SU-DHL-6 (cell line): Measurements from ENCODE around the gene CXCR4.
"Not testable (repeated sequence)": the region's sequence is repeated elsewhere in the genome, so short reads cannot be mapped to it uniquely, and the experiment has no call there.

Experiments
- H2AFZ ChIP-seq: fragments of 200-600 bp; sonication (generic); 2 replicates; pipeline ENCODE4 v1.6.1; 2014; ENCODE audit warnings: low read depth, mild to moderate bottlenecking, moderate library complexity, mixed read lengths, antibody characterized with exemption, low read length; ENCODE audit not compliant: severe bottlenecking
- H3F3A ChIP-seq: fragments of 200-600 bp; shearing (Covaris generic); 2 replicates; pipeline ENCODE4 v1.6.0; 2016; ENCODE audit warnings: antibody characterized with exemption, mild to moderate bottlenecking; ENCODE audit not compliant: insufficient read depth
- H3K27ac ChIP-seq: fragments of 200-600 bp; sonication (generic); 2 replicates; pipeline ENCODE4 v1.5.1; 2016; ENCODE audit warnings: low read depth, mild to moderate bottlenecking, low read length, moderate library complexity, mixed read lengths
- H3K27me3 ChIP-seq: fragments of 200-600 bp; sonication (generic), shearing (Covaris generic); 2 replicates; pipeline ENCODE4 v1.6.0; 2014; ENCODE audit warnings: mild to moderate bottlenecking, low read length
- H3K36me3 ChIP-seq: fragments of 200-600 bp; sonication (generic); 2 replicates; pipeline ENCODE4 v1.6.1; 2014; ENCODE audit warnings: mild to moderate bottlenecking, low read length, mixed read lengths
- H3K4me2 ChIP-seq: fragments of 300-600, 200-600 bp; shearing (Covaris generic), sonication (generic); 2 replicates; pipeline ENCODE4 v1.6.0; 2014; ENCODE audit warnings: low read length, low read depth, mild to moderate bottlenecking; ENCODE audit not compliant: poor library complexity, severe bottlenecking
- H3K4me3 ChIP-seq: fragments of 200-600 bp; sonication (generic); 2 replicates; pipeline ENCODE4 v1.5.1; 2014; ENCODE audit warnings: antibody characterized with exemption, low read length, mild to moderate bottlenecking, mixed read lengths; ENCODE audit not compliant: insufficient read depth, poor library complexity, severe bottlenecking
- H3K79me2 ChIP-seq: fragments of 200-600 bp; sonication (generic); 2 replicates; pipeline ENCODE4 v1.6.1; 2014; ENCODE audit warnings: mild to moderate bottlenecking, low read length, moderate library complexity; ENCODE audit not compliant: insufficient read depth
- H3K9ac ChIP-seq: fragments of 200-600 bp; sonication (generic); 2 replicates; pipeline ENCODE4 v1.7.0; 2014; ENCODE audit warnings: mild to moderate bottlenecking, low read length
- H3K9me2 ChIP-seq: fragments of 200-600 bp; sonication (generic); replicated peaks from 2 replicates; pipeline ENCODE4 v1.6.1; 2014; ENCODE audit warnings: low read length; ENCODE audit not compliant: insufficient read depth
- H3K9me3 ChIP-seq: fragments of 200-600 bp; sonication (generic); 2 replicates; pipeline ENCODE4 v1.6.1; 2014; ENCODE audit warnings: low read length, mixed read lengths; ENCODE audit not compliant: insufficient read depth
- H4K20me1 ChIP-seq: fragments of 200-600 bp; sonication (generic); 2 replicates; pipeline ENCODE4 v1.6.1; 2014; ENCODE audit warnings: low read depth, mild to moderate bottlenecking, antibody characterized with exemption, low read length, moderate library complexity, mixed read lengths
- EZH2phosphoT487 ChIP-seq: fragments of 200-600 bp; sonication (generic), shearing (Covaris generic); conservative IDR thresholded peaks from 2 replicates; pipeline ENCODE4 v1.6.1; 2018; ENCODE audit warnings: mild to moderate bottlenecking, antibody characterized with exemption, low read length, moderate library complexity, mixed read lengths
- TF ChIP-seq, protein P1 (sequence below): fragments of 200-600 bp; sonication (generic); IDR thresholded peaks from one replicate; pipeline ENCODE4 v1.5.1; 2017; ENCODE audit warnings: antibody characterized with exemption, mild to moderate bottlenecking, low read length, moderate library complexity; ENCODE audit not compliant: insufficient read depth, poor library complexity, severe bottlenecking

CXCR4 gene

DNA sequence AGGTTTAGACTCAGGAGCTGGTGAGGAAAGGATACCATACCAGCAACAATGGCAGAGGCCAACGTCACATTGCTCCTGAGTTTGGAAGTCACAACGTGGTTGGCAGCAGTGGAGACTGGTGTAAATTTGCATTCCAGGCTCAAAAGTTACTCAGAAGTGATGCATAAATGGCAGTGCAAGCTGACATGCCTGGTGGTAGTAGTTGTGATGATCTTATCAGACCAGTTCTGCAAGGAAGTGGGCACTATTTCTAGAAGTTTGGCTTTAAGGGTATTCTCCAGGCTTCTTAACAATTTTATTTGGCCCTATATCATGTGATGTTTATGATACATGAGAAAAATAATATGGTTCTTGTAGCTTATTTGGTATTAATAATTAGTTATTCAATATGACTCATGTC, 37.8 kb downstream of the CXCR4 start:
- Histone ChIP-seq H3K4me2 (no peak overlapping the region), H3K36me3 (no peaks in the 10 kb centered on the region), H3K4me3 (no peak overlapping the region), H3K9me3 (no peaks in the 10 kb centered on the region), H3F3A (no peaks in the 10 kb centered on the region), H2AFZ (no peak overlapping the region), H3K27me3 (no peaks in the 10 kb centered on the region), H3K79me2 (no peaks in the 10 kb centered on the region), H4K20me1 (no peaks in the 10 kb centered on the region), H3K9ac (no peak overlapping the region), H3K27ac (no peak overlapping the region), H3K9me2 (no peaks in the 10 kb centered on the region)
- TF ChIP-seq, protein P1, sequence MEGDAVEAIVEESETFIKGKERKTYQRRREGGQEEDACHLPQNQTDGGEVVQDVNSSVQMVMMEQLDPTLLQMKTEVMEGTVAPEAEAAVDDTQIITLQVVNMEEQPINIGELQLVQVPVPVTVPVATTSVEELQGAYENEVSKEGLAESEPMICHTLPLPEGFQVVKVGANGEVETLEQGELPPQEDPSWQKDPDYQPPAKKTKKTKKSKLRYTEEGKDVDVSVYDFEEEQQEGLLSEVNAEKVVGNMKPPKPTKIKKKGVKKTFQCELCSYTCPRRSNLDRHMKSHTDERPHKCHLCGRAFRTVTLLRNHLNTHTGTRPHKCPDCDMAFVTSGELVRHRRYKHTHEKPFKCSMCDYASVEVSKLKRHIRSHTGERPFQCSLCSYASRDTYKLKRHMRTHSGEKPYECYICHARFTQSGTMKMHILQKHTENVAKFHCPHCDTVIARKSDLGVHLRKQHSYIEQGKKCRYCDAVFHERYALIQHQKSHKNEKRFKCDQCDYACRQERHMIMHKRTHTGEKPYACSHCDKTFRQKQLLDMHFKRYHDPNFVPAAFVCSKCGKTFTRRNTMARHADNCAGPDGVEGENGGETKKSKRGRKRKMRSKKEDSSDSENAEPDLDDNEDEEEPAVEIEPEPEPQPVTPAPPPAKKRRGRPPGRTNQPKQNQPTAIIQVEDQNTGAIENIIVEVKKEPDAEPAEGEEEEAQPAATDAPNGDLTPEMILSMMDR: no peak
- TF ChIP-seq EZH2phosphoT487: no peak

DNA sequence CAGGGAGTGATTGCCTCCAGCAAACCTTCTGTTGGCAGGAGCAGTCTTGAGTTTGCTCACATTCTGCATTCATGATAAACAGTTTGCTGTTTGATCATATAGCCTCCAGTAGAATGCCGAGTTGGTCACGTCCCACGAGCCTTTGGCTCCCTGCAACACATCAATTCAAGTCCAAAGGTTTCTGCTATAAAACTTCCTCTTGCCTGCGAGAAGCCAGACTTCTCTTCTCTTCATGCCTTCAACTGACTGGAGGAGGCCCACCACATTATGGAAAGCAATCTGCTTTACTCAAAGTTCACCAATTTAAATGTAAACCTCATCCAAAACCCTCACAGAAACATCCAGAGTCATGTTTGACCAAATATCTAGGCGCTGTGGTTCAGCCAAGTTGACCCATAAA, 40.8 kb downstream of the CXCR4 start:
- H3K4me2 ChIP-seq: no peak overlapping the region
- H3F3A ChIP-seq: no peaks in the 10 kb centered on the region
- no peak overlapping the region for H3K9ac ChIP-seq
- H2AFZ ChIP-seq: no peak overlapping the region
- no peak overlapping the region for H3K4me3 ChIP-seq
- no peak overlapping the region for H3K27ac ChIP-seq
- no peaks in the 10 kb centered on the region for H3K27me3 ChIP-seq
- H3K9me3 ChIP-seq: peaks cover 10% of the 10 kb centered on the region
- H3K9me2 ChIP-seq: no peaks in the 10 kb centered on the region
- TF ChIP-seq, protein P1: no peak
- TF ChIP-seq EZH2phosphoT487: no peak
- no peaks in the 10 kb centered on the region for H3K79me2 ChIP-seq
- H4K20me1 ChIP-seq: no peaks in the 10 kb centered on the region
- H3K36me3 ChIP-seq: 0 out of 2 replicates have a peak, but pooled peaks cover 8% of the 10 kb centered on the region

DNA sequence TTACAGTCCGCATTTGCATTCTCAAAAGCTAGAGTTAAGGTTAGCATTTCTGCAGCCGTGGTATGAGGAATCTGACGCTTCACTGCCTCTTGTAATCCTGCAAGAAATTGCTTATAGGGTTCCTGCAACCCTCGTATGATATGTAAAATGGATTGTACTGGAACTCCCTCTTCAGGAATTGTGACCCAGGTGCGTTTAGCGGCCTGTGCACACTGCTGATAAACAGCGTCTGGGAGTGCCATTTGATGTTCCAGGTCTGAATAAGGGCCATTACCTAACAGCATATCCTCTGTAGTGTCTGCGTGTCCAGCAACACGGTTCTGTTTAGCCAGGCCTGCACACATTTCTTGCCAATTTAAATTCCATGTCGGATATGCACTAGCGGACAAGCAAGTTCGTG, 42.5 kb downstream of the CXCR4 start:
- Histone ChIP-seq H3K4me2 (no peak overlapping the region), H4K20me1 (no peaks in the 10 kb centered on the region), H3K9me3 (peaks cover 10% of the 10 kb centered on the region), H3K79me2 (no peaks in the 10 kb centered on the region), H3K9me2 (no peaks in the 10 kb centered on the region), H3K4me3 (no peak overlapping the region), H3K27ac (no peak overlapping the region), H3F3A (no peaks in the 10 kb centered on the region), H3K9ac (no peak overlapping the region), H2AFZ (no peak overlapping the region), H3K27me3 (no peaks in the 10 kb centered on the region), H3K36me3 (0 out of 2 replicates have a peak, but pooled peaks cover 8% of the 10 kb centered on the region)
- TF ChIP-seq EZH2phosphoT487: no peak
- TF ChIP-seq, protein P1: no peak

DNA sequence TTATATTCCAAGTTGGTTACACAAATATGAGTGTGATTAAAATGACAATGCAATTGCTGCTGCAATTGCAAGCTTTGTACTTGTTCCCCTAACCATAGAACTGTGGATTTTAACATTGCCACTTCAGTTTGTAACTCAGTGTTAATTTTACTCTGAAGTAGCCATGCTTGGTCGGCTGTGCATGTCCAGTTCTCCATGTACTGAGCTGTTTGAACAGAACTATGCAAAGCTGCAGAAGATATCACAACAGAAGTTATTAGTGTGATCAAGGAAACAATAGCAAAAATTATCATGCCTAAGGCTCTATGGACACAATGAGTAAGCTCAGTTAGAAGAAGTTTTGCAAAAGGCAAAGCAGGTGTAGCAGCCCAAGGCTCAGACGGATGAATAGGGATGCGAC, 45.3 kb downstream of the CXCR4 start:
- Histone ChIP-seq H3K27ac (no peak overlapping the region), H3K27me3 (no peaks in the 10 kb centered on the region), H3K9me2 (no peaks in the 10 kb centered on the region), H3K9me3 (peaks cover 10% of the 10 kb centered on the region), H3K4me2 (no peak overlapping the region), H3K4me3 (no peak overlapping the region), H3F3A (no peaks in the 10 kb centered on the region), H2AFZ (no peak overlapping the region), H3K36me3 (0 out of 2 replicates have a peak, but pooled peaks cover 8% of the 10 kb centered on the region), H3K9ac (no peak overlapping the region), H4K20me1 (no peaks in the 10 kb centered on the region), H3K79me2 (no peaks in the 10 kb centered on the region)
- TF ChIP-seq, protein P1: no peak
- no peak for TF ChIP-seq EZH2phosphoT487

DNA sequence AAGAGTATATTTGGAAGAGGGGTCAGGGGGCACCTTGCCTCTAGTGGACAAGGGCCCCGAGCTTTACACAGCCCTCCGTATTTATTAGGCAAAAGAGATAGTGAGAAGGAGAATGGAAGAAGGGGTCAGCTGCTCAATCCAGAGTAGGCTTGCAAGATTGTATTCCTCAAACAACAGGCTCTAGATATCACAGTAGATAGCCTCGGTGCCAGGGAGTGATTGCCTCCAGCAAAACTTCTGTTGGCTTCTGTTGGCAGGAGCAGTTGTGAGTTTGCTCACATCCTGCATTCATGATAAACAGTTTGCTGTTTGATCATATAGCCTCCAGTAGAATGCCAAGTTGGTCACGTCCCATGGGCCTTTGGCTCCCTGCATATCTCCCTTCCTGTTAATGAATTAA, 46.1 kb downstream of the CXCR4 start:
- H2AFZ ChIP-seq, H3K9ac ChIP-seq, H3K4me3 ChIP-seq, H3K27me3 ChIP-seq, H4K20me1 ChIP-seq, H3K4me2 ChIP-seq, H3F3A ChIP-seq, H3K79me2 ChIP-seq, H3K36me3 ChIP-seq, H3K9me3 ChIP-seq, H3K9me2 ChIP-seq, H3K27ac ChIP-seq: not testable (repeated sequence)
